ENCODE measurements around the gene TMEM213. TPM values are rescaled to one million over a fixed set of nuclear protein-coding genes. Genes with fewer than 3 reads are reported as not detected.

The TMEM213 gene
- total and polyA plus RNA-seq, 2 of the 13 experiments (the other 11 are each of a cell fraction or from before 2014, with no cell fraction given): not detected

GRCh38 chr7:138848056-138848980, 50.5 kb downstream of the TMEM213 start (continued):
- TF ChIP-seq ZNF451 (CRISPR knock-in tag; IDR thresholded peaks at IDR 0.05) (no peak), ETV6 (CRISPR knock-in tag; conservative IDR thresholded peaks at IDR 0.05) (no peak), ZNF83 (CRISPR knock-in tag; IDR thresholded peaks at IDR 0.05; ENCODE audit: borderline replicate concordance) (no peak), GZF1 (CRISPR knock-in tag; IDR thresholded peaks at IDR 0.05) (no peak), ZC3H13 (CRISPR knock-in tag; IDR thresholded peaks at IDR 0.05) (no peak), MAZ (IDR thresholded peaks at IDR 0.05; ENCODE audit: borderline replicate concordance, low read depth, low read length) (no peak), MAZ (CRISPR knock-in tag; IDR thresholded peaks at IDR 0.05; ENCODE audit: low read depth) (no peak)

- Histone ChIP-seq H3K9ac (ENCODE audit: insufficient read depth, low read depth, low read length) (no peak overlapping the region), H3K79me2 (ENCODE audit: insufficient read depth, low read length) (no peaks in the 10 kb centered on the region), H3K4me2 (ENCODE audit: low read depth, low read length) (no peak overlapping the region), H3K27ac (ENCODE audit: extremely low read length, insufficient read depth, low read length) (no peak overlapping the region), H3K36me3 (replicated peaks in 1 of 2; ENCODE audit: control insufficient read depth in 1 of 2, insufficient read depth in 2 of 2, low read length in 2 of 2) (no peaks in the 10 kb centered on the region; a peak in 1 of 5 replicates), H3K4me1 (ENCODE audit: insufficient read depth, low read length) (no peaks in the 10 kb centered on the region), H3K4me3 (replicated peaks in 1 of 3; ENCODE audit: insufficient read depth in 1 of 3, low read depth in 2 of 3, low read length in 3 of 3) (no peak overlapping the region), H3K9me3 (ENCODE audit: low read length) (no peaks in the 10 kb centered on the region), H2AFZ (ENCODE audit: low read length) (no peak overlapping the region), H4K20me1 (ENCODE audit: insufficient read depth, low read length) (no peaks in the 10 kb centered on the region), H3K27me3 (ENCODE audit: control insufficient read depth in 1 of 2, insufficient read depth in 2 of 2, low read length in 2 of 2) (no peaks in the 10 kb centered on the region)
- ChIA-PET POLR2A (no interaction called here), CTCF (ENCODE audit: low intra/inter-chr PET ratio, low total read pairs) (no interaction called here)
- FAIRE-seq: no peak
- no peak for DNase-seq (ENCODE audit: low spot score)
- in situ Hi-C loops (cut with HindIII; ENCODE audit: extremely low pct_ligation_motif_present, low pct_unique_long_range_greater_than_20kb): no loop called here
- ATAC-seq: no peak
- WGBS (ENCODE audit: low lambda C conversion rate): 96% methylated on average over 5 of the region's 5 CpGs
- intact Hi-C loops (cut with micrococcal nuclease; ENCODE audit: unreplicated experiment): no loop called here
- no TSS peak for BruUV-seq (replicated peaks)
- no peak for TF ChIP-seq ZNF274 (CRISPR knock-in tag; IDR thresholded peaks at IDR 0.05)
- no peak for TF ChIP-seq ZNF549 (CRISPR knock-in tag; IDR thresholded peaks at IDR 0.05)
- no peak for TF ChIP-seq ZNF10 (CRISPR knock-in tag; IDR thresholded peaks at IDR 0.05; ENCODE audit: borderline replicate concordance, low read depth)
- TF ChIP-seq, protein P1, sequence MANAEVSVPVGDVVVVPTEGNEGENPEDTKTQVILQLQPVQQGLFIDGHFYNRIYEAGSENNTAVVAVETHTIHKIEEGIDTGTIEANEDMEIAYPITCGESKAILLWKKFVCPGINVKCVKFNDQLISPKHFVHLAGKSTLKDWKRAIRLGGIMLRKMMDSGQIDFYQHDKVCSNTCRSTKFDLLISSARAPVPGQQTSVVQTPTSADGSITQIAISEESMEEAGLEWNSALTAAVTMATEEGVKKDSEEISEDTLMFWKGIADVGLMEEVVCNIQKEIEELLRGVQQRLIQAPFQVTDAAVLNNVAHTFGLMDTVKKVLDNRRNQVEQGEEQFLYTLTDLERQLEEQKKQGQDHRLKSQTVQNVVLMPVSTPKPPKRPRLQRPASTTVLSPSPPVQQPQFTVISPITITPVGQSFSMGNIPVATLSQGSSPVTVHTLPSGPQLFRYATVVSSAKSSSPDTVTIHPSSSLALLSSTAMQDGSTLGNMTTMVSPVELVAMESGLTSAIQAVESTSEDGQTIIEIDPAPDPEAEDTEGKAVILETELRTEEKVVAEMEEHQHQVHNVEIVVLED (CRISPR knock-in tag; IDR thresholded peaks at IDR 0.05; ENCODE audit: borderline replicate concordance): no peak
- TF ChIP-seq, protein P2, sequence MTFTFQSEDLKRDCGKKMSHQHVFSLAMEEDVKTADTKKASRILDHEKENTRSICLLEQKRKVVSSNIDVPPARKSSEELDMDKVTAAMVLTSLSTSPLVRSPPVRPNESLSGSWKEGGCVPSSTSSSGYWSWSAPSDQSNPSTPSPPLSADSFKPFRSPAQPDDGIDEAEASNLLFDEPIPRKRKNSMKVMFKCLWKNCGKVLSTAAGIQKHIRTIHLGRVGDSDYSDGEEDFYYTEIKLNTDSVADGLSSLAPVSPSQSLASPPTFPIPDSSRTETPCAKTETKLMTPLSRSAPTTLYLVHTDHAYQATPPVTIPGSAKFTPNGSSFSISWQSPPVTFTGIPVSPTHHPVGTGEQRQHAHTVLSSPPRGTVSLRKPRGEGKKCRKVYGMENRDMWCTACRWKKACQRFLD (CRISPR knock-in tag; IDR thresholded peaks at IDR 0.05; ENCODE audit: borderline replicate concordance): no peak
- TF ChIP-seq RARA (CRISPR knock-in tag; IDR thresholded peaks at IDR 0.05): no peak
- TF ChIP-seq ZFP90 (CRISPR knock-in tag; IDR thresholded peaks at IDR 0.05; ENCODE audit: borderline replicate concordance): no peak
- TF ChIP-seq ZBTB42 (CRISPR knock-in tag; IDR thresholded peaks at IDR 0.05): no peak
- TF ChIP-seq ZMYM3 (CRISPR knock-in tag; IDR thresholded peaks at IDR 0.05): no peak
- TF ChIP-seq, protein P3, sequence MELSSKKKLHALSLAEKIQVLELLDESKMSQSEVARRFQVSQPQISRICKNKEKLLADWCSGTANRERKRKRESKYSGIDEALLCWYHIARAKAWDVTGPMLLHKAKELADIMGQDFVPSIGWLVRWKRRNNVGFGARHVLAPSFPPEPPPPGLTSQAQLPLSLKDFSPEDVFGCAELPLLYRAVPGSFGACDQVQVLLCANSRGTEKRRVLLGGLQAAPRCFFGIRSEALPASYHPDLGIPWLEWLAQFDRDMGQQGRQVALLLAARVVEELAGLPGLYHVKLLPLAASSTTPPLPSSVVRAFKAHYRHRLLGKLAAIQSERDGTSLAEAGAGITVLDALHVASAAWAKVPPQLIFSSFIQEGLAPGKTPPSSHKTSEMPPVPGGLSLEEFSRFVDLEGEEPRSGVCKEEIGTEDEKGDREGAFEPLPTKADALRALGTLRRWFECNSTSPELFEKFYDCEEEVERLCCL (CRISPR knock-in tag; IDR thresholded peaks at IDR 0.05; ENCODE audit: borderline replicate concordance): no peak
- TF ChIP-seq ZNF557 (CRISPR knock-in tag; IDR thresholded peaks at IDR 0.05): no peak
- no peak for TF ChIP-seq NFIC (IDR thresholded peaks at IDR 0.05; ENCODE audit: low read length)
- no peak for TF ChIP-seq ZNF350 (CRISPR knock-in tag; IDR thresholded peaks at IDR 0.05; ENCODE audit: borderline replicate concordance, low read depth)
Observed at GRCh38 chr7:138849701-138850100, 51.9 kb downstream of the TMEM213 start.

Measured in HepG2 (cell line).